ENCODE results near the gene RIC1. TPM values are rescaled to one million over a fixed set of nuclear protein-coding genes. Genes with fewer than 3 reads are reported as not detected.
A peak's percentile ranks its signal among the peaks of the same experiment; 100 is the strongest.

RIC1 gene
- total and polyA plus RNA-seq, 2 donors (not counting 1 experiment from before 2014, with no cell fraction given): 38.9 to 43.1 TPM

DNA sequence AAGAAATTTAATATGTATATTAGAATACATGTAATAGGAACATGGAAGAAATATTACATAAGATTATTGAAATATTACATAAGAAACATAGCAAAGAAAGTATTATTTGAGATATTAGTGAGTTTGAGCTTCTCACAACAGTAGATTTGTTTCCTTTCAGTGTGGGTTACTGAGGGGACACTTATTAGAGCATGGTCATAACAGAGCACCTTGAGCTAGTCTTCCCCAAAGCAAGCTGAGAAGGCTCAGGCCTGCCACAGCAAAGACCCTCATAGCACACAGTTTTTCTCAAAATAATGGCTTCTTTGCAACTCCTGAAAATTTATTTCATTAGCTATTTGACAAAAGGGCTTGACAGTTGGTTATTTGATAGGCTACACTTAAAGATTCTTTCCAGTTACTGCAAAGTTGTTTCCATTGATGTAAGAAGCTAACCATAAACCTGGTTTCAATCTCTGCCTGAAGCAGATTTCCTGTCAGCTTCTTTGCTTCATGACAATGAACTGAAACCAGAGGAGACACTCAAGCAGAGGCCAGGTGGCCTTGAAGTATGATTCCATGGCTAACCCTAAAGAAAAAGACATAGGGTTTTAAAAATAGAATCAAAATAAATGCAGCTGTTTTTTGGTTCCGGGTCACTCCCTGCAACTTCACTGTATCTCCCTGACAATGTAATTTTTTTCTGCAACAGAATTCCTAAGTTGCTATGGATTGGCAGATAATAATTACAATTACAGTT, 135.4 kb downstream of the RIC1 start:
- peaks cover 3% of the 10 kb centered on the region for H3K36me3 ChIP-seq (ENCODE audit: control insufficient read depth, insufficient read depth, low read length)
- no peak overlapping the region for H3K4me2 ChIP-seq (ENCODE audit: extremely low read depth, insufficient read depth, low read length)
- no peak overlapping the region for H2AFZ ChIP-seq (ENCODE audit: low read length)
- DNase-seq (ENCODE audit: low read depth in 2 of 2): no peak
- no peaks in the 10 kb centered on the region for H4K20me1 ChIP-seq (ENCODE audit: control insufficient read depth, extremely low read depth, insufficient read depth, low read length)
- no peak overlapping the region for H3K9ac ChIP-seq (ENCODE audit: insufficient read depth, low read length)
- H3K4me1 ChIP-seq (ENCODE audit: control insufficient read depth, extremely low read depth, insufficient read depth, low read length): no peaks in the 10 kb centered on the region
- no peaks in the 10 kb centered on the region for H3K79me2 ChIP-seq (ENCODE audit: control insufficient read depth, insufficient read depth, low read length)
- TF ChIP-seq EZH2 (IDR thresholded peaks at IDR 0.05; ENCODE audit: low read length, missing control alignments): no peak
- TF ChIP-seq, protein P1, sequence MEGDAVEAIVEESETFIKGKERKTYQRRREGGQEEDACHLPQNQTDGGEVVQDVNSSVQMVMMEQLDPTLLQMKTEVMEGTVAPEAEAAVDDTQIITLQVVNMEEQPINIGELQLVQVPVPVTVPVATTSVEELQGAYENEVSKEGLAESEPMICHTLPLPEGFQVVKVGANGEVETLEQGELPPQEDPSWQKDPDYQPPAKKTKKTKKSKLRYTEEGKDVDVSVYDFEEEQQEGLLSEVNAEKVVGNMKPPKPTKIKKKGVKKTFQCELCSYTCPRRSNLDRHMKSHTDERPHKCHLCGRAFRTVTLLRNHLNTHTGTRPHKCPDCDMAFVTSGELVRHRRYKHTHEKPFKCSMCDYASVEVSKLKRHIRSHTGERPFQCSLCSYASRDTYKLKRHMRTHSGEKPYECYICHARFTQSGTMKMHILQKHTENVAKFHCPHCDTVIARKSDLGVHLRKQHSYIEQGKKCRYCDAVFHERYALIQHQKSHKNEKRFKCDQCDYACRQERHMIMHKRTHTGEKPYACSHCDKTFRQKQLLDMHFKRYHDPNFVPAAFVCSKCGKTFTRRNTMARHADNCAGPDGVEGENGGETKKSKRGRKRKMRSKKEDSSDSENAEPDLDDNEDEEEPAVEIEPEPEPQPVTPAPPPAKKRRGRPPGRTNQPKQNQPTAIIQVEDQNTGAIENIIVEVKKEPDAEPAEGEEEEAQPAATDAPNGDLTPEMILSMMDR (conservative IDR thresholded peaks at IDR 0.05 in 1 of 2, IDR thresholded peaks at IDR 0.05 in 1 of 2; ENCODE audit: low read depth in 1 of 2, low read length in 2 of 2): no peak
- no peak overlapping the region for H3K27ac ChIP-seq (ENCODE audit: insufficient read depth, low read length)
- no peaks in the 10 kb centered on the region for H3K27me3 ChIP-seq (ENCODE audit: control insufficient read depth, insufficient read depth, low read length)
- no peak overlapping the region for H3K4me3 ChIP-seq (replicated peaks in 1 of 4; ENCODE audit: control extremely low read depth in 1 of 4, insufficient read depth in 1 of 4, low read depth in 3 of 4, low read length in 4 of 4)
- no peaks in the 10 kb centered on the region for H3K9me3 ChIP-seq (ENCODE audit: control insufficient read depth, insufficient read depth, low read depth, low read length)

DNA sequence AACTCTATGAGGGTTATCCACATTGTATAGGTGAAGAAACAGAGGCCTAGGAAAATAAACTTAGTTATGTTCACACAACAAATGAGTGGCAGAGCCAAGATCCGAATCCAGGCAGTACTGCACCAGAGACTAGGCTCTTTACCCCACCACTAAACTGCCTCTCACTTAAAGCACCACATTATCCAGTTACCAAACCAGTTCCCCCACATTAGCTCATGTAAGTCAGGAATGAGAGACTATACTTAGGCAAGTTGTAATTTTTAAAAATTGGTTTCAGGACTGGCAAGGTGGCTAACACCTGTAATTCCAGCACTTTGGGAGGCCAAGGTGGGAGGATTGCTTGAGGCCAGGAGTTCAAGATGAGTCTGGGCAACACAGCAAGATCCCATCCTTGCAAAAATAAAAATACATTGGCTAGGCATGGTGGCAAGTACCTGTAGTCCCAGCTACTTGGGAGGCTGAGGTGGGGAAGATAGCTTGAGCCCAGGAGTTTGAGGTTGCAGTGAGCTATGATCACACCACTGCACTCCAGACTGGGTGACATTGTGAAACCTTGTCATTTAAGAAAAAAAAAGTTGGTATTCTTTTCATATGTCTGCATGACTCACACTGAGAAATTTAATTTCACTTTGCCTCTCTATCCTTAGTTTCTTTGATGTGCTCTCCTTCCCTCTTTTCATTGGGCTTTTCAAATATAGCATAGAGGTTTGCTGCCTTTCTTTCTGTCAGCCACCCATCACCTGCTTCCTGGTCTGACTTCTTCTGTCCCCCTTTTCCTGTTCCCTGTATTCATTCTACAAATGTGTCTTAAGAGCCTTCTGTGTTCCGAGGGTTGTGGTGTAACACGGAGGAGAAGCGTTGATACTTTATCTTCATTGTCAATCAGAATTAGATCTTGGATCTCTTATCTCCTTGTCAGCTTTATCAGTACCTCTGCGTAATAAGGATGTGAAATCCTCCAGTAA, 139.3 kb downstream of the RIC1 start:
- no peak overlapping the region for H3K4me3 ChIP-seq (replicated peaks in 1 of 4; ENCODE audit: control extremely low read depth in 1 of 4, insufficient read depth in 1 of 4, low read depth in 3 of 4, low read length in 4 of 4)
- H4K20me1 ChIP-seq (ENCODE audit: control insufficient read depth, extremely low read depth, insufficient read depth, low read length): no peaks in the 10 kb centered on the region
- no peak overlapping the region for H3K9ac ChIP-seq (ENCODE audit: insufficient read depth, low read length)
- no peaks in the 10 kb centered on the region for H3K27me3 ChIP-seq (ENCODE audit: control insufficient read depth, insufficient read depth, low read length)
- H3K4me1 ChIP-seq (ENCODE audit: control insufficient read depth, extremely low read depth, insufficient read depth, low read length): no peaks in the 10 kb centered on the region
- no peak overlapping the region for H3K27ac ChIP-seq (ENCODE audit: insufficient read depth, low read length)
- H3K36me3 ChIP-seq (ENCODE audit: control insufficient read depth, insufficient read depth, low read length): peaks cover 5% of the 10 kb centered on the region
- no peak overlapping the region for H2AFZ ChIP-seq (ENCODE audit: low read length)
- no peaks in the 10 kb centered on the region for H3K9me3 ChIP-seq (ENCODE audit: control insufficient read depth, insufficient read depth, low read depth, low read length)
- no peak overlapping the region for H3K4me2 ChIP-seq (ENCODE audit: extremely low read depth, insufficient read depth, low read length)
- DNase-seq (ENCODE audit: low read depth in 2 of 2): no peak
- TF ChIP-seq, protein P1 (conservative IDR thresholded peaks at IDR 0.05 in 1 of 2, IDR thresholded peaks at IDR 0.05 in 1 of 2; ENCODE audit: low read depth in 1 of 2, low read length in 2 of 2): no peak
- no peak for TF ChIP-seq EZH2 (IDR thresholded peaks at IDR 0.05; ENCODE audit: low read length, missing control alignments)
- no peaks in the 10 kb centered on the region for H3K79me2 ChIP-seq (ENCODE audit: control insufficient read depth, insufficient read depth, low read length)

DNA sequence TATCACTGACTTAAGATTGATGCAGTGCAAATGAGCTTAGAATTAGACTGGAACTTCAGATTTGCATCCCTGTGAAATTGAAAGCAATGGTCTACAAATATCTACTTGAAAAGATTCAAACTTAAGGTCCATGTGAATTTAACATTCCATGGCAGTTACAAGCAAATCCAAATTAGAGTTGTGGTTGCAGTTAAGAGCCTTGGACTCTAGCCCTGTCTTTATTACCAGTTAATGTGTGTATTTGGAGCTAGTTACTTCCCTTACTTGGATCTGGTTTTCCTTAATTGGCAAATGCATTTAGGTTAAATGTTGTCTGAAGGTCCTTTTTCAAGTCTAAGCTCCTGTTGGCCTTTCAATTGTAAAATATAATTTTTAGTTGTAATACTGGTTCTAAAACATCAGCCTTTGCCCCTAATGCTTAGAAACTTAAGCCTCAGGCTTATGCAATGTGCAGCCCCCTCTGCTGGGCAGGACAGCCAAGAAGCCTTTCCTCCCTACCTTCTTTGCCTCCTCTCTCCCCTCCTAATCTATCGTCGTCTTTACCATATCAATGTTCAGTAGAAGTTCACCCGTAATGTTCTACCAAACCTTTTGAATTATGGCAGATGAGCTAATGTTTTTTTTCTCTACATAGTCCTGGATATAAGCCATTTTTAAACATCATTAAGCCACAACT, 144.6 kb downstream of the RIC1 start:
- no peak overlapping the region for H2AFZ ChIP-seq (ENCODE audit: low read length)
- no peaks in the 10 kb centered on the region for H3K27me3 ChIP-seq (ENCODE audit: control insufficient read depth, insufficient read depth, low read length)
- no peak overlapping the region for H3K4me2 ChIP-seq (ENCODE audit: extremely low read depth, insufficient read depth, low read length)
- H3K79me2 ChIP-seq (ENCODE audit: control insufficient read depth, insufficient read depth, low read length): no peaks in the 10 kb centered on the region
- peak in 1 of 2 donors; percentile 51 for DNase-seq (ENCODE audit: low read depth in 2 of 2)
- H3K27ac ChIP-seq (ENCODE audit: insufficient read depth, low read length): no peak overlapping the region
- H4K20me1 ChIP-seq (ENCODE audit: control insufficient read depth, extremely low read depth, insufficient read depth, low read length): no peaks in the 10 kb centered on the region
- no peaks in the 10 kb centered on the region for H3K9me3 ChIP-seq (ENCODE audit: control insufficient read depth, insufficient read depth, low read depth, low read length)
- H3K9ac ChIP-seq (ENCODE audit: insufficient read depth, low read length): no peak overlapping the region
- TF ChIP-seq, protein P1 (conservative IDR thresholded peaks at IDR 0.05 in 1 of 2, IDR thresholded peaks at IDR 0.05 in 1 of 2; ENCODE audit: low read depth in 1 of 2, low read length in 2 of 2): no peak
- TF ChIP-seq EZH2 (IDR thresholded peaks at IDR 0.05; ENCODE audit: low read length, missing control alignments): no peak
- no peak overlapping the region for H3K4me3 ChIP-seq (replicated peaks in 1 of 4; ENCODE audit: control extremely low read depth in 1 of 4, insufficient read depth in 1 of 4, low read depth in 3 of 4, low read length in 4 of 4)
- H3K36me3 ChIP-seq (ENCODE audit: control insufficient read depth, insufficient read depth, low read length): peaks cover 2% of the 10 kb centered on the region
- H3K4me1 ChIP-seq (ENCODE audit: control insufficient read depth, extremely low read depth, insufficient read depth, low read length): no peaks in the 10 kb centered on the region
